HG02938 (cell line): ENCODE results near the gene IL24.
A peak's percentile ranks its signal among the peaks of the same experiment; 100 is the strongest.

Experiments used
- ATAC-seq: cut with Tn5 transposase; IDR thresholded peaks from one replicate; pipeline ENCODE4 v1.9.1; 2021; ENCODE audit warnings: mild to moderate bottlenecking, moderate library complexity; ENCODE audit not compliant: unreplicated experiment

IL24 gene

DNA sequence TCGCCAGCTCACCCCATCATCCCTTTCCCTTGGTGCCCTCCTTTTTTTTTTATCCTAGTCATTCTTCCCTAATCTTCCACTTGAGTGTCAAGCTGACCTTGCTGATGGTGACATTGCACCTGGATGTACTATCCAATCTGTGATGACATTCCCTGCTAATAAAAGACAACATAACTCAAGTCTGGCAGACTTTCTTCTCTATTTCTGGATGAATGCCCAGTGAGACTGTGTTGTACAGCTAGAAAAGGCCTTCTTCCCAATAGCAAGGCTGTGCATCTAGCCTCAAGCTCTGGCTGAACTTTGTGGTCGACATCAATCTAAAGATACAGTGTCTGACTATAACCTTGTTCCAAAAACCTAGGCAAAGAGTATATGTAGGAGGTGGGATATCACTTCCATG lies 6.4 kb downstream of the IL24 start:
- ATAC-seq, result no peak

DNA sequence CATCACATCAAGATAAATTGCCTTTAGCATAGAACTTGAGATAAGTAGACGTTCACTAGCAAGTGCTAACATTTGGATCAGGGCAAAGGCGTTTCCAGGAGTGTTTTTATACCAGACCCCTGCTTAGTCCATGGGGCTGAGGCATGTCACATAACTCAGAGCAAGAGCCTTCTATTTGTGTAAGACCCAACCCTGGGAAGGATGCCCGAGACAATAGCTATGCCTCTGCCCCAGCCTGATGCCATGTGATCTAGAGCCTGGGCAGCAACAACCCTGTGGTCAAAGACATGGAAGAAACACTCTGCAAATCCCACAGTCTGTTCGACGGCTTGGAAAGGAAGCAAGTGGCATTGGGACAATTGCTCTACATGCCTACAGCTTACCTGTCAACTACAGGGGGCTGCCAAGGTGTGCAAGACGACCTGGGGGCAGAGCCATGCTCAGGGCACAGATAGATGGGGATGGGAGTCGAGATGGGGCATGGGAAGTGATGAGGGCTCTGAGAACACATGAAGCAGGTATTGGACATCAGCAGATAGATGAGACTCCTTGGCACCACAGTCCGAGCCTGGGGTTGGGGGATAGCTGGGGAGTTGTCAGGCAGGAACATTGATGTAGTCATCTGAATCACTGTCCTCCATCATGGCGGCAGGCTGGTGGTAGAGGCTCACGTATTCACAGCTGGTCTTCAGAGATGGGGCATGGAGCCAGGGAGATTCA lies 7.3 kb downstream of the IL24 start:
- ATAC-seq, result no peak

DNA sequence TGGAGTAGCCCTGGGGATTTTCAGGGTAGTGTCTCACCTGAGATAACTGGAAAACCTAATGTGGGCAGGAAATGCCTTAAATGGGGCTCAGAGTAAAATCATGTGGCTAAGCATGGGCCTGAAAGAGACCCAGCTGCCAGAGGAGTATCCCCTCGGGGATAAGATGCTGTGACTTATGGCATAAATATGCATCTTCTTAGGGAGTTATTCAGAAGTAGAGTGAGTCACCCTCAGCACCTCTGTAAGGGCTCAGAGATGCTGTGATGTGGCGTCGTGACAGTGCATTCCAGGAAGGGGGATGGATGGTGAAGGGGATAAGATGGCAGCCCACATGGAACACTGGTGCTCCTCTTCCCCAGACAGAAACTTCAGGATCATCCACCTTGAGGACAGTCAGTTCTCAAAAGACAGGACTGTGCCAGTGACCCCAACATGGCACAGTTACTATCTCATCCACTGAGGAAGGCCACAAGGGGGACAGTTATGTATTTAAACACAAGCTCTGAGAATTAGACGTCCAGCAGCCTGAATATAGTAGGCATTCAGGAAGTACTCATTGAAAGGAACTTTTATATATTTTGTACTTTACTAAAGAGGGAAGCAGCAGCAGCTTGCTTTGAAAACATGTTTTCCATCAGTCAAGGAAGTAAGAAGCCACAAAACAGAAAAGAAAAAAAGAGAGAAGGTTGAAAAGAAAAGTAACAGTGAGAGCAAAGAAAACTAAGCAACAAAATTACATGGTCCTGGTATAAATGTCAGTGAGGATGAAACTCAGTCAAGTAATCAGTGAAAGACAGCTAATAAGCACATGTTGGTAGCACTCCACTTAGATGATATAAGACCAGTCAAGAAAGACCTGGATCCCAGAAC lies 8.3 kb downstream of the IL24 start:
- ATAC-seq, result no peak

DNA sequence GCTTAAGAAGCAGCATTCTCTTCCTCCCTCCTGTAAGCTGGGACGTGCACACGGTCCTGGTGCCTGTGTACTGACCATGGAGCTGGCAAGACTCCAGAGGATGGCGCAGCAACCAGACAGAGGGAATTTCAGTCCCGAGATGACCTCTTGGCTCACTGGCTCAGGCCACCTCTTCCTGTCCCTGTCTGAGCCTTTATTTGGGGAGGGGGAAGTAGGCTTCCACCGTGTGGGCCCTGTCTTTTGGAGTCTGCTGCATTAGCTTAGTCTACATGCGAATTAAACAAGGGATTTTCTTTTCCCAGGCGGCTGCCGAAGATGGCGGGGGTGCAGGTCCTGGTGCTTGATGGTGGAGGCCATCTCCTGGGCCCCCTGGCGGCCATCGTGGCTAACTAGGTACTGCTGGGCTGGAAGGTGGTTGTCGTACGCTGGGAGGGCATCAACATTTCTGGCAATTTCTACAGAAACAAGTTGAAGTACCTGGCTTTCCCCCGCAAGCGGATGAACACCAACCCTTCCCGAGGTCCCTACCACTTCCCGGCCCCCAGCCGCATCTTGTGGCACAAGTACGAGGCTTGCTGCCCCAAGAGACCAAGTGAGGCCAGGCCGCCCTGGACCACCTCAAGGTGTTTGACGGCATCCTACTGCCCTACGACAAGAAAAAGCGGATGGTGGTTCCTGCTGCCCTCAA lies 10.2 kb downstream of the IL24 start:
- ATAC-seq, result no peak

DNA sequence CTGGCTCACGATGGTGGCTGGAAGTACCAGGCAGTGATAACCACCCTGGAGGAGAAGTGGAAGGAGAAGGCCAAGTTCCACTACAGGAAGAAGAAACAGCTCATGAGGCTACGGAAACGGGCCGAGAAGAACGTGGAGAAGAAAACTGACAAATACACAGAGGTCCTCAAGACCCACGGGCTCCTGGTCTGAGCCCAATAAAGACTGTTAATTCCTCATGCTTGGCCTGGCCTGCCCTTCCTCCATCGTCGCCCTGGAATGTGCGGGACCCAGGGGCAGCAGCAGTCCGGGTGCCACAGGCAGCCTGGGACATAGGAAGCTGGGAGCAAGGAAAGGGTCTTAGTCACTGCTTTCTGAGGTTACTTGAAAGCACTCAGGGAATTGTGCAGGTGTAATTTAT lies 10.8 kb downstream of the IL24 start:
- ATAC-seq, result no peak

DNA sequence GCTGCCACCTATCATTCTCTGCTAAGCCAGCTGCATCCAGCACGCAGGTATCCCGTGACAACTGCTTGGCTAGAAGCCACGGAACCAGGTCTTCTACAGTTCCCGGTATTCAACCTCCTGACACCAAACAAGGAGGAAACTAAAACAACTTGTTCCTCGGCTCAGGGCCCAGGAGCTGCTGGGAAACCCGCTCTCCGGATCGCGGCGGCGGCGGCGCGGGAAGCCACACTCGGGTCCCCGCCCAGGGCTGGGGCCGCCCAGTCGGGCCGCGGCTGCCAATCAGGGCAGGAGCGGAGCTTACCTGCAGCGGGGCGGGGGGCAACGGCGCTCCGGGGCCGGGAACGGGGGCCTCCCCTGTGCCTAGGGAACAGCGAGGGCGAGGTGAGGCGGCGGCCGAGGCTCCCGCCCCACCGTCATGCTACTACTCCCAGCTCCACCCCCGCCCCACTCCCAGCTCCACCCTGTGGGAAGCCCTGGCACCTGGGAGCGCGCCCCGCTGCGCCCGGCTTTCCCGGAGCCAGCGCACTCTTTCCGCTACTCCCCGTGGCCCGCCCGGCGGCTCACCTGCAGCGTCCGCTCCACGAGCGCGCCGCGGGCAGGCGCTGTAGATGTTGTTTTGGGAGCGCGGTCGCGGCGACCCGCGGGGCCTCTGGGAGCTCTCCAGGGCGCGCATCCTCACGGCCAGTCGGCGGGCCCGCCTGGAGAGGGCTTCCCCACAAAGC lies 12.1 kb downstream of the IL24 start:
- ATAC-seq, result no peak

DNA sequence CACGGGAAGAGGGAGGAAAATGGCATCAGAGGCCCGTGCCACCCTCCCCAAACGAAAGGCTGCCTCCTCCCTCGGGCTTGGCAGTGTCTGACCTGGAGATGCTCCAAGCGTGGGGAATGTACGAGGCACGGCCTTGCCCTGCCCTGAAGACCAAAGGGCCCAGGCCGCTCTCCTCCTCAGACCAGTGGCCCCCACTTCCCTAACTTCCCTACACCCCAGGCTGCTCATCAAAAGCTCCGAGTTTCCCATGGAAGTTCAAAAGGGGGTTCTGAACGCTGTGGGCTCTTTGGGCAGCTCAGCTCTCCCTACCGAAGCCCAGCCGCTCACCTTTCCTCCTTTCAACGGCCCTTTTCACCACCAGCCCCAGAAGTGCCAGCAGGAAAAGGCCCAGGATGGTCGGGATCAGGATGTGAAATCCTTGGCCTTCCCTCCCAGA lies 12.7 kb downstream of the IL24 start:
- no peak for ATAC-seq

DNA sequence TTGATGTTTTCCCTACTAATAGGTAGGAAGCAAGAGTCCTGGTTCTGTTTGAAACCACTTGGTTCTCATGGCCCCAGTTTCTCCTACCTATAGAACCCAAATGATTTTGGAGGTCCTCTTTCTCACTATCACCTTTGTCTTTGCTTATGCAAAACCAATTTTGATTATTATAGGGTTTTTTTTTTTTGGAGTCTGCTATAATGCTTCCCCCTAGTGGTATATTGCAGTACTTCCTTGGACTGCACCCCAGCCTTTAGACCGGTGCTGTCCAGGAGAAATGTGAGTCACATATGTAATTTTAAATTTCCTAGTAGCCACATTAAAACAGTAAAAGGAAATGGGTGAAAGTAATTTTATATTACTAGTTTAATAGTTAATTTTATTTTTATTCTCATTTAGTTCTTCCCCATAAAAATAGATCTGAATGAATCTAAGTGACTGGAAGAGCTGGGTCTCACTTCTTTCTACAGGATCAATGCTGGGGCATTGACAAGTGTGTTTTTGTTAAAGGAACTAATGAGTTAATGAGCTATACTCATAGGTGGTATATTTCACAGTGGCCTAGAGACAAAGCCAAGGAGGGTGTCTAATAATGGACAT lies 13.9 kb downstream of the IL24 start:
- ATAC-seq, result no peak

DNA sequence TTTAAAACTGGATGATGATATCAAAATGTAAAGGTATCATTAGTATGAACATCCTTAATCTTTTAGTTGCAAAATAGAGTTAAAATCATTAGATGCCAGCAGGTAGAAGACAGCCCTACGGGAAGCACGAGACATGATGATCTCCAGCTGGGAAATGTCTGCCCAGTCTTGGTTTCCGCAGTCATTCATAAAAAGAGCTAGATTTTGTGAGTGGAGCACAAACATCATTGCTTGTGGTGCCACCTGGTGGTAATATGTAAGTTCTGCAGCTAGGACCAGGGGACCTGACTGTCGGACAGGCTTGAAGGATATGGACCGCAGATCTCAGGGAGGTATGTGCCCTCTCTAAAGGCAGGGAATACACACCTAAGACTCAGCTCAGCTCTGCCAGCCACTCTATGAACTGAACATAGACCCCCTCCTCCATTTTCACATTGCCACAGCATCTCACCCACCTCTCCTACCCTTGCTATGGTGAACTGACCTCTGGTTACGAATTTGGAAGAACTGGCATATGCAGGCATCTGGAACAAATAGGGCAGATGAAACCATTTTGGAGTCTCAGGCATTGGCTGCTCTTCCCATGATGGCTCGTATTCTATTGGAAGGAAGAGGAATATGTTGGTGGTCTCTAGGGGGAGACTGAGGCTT lies 15.3 kb downstream of the IL24 start:
- no peak for ATAC-seq

DNA sequence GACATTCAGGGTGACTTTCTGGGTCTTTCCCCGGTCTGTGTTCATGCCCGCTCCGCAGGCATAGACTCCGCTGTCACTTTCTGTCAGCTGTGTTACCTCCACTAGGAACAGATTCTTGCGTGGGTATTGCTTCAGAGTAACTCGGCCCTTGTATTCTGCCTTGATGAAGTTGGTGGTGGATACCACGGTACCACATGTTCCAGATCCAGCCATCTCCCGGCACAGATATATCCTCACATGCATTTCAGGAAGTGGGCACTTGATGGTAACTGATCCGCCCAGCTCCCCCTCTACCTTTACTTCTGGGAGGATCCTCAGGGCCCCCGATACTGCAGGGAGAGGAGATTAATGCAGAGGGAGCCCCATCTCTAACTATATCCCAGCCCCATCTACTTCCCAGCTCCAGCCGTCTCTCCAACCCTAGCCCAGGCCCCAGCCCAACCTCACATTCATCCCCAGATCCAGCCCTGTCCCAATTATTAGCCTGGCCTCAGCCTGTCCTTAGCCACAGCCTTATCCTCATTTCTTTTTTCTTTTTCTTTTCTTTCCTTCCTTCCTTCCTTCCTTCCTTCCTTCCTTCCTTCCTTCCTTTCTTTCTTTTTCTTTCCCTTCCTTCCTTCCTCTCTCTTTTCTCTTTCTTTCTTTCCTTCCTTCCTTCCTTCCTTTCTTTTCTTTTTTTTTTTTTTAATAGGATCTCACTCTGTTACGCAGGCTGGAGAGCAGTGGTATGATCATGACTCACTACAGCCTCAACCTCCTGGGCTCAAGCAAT lies 16.7 kb downstream of the IL24 start:
- ATAC-seq, result no peak

DNA sequence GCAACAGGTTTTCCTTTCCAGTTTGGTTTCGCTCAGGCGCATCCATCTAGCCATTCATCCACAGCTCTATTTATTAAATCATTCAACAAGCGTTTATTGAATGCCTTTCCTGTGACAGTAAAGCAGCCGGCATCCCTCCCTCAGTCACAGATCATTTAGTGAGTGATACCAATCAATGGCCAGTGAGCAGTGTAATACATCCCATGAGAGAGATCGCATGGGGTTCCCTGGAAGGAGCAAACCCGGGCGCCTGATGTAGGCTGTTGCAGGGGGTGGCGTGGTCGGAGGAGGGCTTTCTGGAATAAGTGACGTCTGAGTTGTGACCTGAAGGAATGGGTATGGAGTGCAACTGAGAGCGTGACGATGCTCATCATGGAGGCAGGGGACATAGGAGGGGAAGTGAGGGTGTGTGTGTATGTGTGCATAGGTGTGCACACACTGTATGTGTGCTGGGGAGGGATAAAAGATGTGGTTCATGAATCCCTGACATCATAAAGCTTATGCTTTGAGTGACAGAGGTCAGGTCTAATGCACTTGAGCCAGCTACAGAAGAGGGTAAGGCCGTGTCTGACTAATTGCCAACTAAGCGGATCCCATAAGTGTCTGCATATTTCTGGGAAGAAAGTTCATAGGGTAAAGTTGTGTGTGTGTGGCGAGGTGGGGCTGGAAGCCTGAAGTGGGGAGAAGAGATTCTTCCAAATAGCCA lies 17.9 kb downstream of the IL24 start:
- ATAC-seq, result no peak

DNA sequence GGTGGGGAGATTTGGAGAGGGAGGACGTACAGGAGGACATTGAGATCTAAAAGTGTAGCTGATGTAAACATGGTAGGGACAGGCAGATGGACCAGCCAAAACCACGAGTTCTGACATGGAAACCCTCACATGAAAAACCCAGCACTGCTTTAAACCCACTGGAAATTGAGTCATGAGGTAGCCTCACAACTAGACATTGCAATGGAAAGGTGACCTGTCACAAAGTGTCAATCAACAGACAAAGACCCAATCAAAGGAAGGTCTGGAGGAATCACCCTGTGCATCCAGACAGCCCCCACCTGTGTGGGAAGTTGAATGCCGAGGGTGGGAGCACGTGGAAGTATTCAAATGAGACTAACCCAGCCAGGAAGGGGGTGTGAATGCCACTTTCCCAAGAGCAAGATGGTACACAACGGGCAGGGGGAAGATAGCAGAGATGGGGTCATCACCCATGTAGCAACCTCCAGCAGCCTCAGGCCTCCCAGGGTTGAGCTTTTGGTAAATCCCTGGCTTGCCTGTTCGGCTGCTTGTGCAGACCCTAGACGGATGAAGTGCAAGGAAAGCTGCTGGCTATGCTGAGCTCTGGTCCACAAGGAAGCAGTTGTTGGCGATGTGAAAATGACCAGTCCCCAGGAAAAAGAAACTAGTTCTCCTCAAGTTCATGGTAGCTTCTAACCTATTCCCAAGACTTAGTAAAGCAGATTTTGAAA lies 18.9 kb downstream of the IL24 start:
- ATAC-seq, result no peak

DNA sequence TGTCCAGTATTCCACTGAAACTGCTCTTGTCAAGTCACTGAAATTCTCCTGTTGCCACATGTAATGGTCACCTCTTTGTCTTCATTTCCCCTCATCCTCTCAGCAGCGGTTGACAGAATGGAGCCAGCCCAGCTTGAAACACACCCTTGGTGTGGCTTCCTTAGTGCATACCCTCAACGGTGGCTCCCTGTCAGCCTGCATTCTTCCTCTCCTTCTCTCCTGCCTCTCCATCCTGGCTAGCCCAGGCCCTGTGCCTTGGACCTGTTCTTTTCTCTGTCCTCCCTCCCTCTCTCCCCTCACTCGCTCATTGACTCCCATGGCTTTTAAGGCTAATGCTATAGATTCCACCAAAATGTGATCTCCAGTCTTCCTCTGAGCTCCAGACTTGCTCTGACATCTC lies 20.8 kb downstream of the IL24 start:
- ATAC-seq, result no peak

DNA sequence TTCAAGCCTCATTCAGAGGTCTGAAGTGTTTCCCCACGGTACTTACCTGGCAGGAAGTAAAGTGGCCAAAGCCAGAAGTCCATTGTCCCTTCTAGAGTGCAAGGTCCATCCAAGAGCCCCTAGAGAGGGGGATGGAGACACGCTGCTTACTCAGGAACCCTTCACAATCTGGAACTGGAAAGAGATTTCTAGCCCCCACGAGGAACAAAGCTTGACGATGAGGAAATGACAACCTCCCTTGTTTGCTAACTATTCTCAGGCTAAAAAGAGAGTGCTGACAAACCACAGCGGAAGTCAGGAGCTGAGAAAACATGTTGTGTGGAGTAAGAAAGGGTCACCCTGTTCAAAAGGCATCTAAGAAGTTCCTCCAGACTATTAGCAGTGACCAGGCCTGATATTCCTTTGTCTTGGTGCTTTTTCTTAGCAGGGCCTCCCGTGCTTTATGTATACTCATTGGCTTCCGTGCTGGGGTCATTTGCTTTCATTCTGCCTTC lies 24.6 kb downstream of the IL24 start, which contains the start of gene FCMR:
Gene FCMR (minus strand): TSS at position 170 of the 494 bp plus-strand sequence. CDS start 87 bp downstream, at position 83.
- no peak for ATAC-seq

DNA sequence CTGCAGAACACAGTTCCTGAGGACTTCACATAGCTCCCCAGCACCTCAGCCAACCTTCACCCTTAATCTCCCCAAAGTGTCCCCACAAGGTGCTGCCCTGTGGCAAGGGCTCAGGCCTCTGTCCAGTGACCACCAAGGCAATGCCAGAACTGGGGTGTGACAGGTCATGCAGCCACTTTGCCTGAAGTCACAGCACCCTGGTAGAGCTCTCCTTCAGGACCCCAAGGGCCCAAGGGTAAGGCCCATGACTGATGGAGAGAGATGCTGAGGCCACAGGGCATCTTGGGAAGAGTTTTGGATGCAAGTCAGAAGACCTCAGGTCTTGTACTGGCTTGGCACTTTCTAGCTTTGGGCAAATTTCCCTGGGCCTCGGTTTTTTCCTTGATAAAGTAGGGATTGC lies 25.3 kb downstream of the IL24 start:
- ATAC-seq, result no peak

DNA sequence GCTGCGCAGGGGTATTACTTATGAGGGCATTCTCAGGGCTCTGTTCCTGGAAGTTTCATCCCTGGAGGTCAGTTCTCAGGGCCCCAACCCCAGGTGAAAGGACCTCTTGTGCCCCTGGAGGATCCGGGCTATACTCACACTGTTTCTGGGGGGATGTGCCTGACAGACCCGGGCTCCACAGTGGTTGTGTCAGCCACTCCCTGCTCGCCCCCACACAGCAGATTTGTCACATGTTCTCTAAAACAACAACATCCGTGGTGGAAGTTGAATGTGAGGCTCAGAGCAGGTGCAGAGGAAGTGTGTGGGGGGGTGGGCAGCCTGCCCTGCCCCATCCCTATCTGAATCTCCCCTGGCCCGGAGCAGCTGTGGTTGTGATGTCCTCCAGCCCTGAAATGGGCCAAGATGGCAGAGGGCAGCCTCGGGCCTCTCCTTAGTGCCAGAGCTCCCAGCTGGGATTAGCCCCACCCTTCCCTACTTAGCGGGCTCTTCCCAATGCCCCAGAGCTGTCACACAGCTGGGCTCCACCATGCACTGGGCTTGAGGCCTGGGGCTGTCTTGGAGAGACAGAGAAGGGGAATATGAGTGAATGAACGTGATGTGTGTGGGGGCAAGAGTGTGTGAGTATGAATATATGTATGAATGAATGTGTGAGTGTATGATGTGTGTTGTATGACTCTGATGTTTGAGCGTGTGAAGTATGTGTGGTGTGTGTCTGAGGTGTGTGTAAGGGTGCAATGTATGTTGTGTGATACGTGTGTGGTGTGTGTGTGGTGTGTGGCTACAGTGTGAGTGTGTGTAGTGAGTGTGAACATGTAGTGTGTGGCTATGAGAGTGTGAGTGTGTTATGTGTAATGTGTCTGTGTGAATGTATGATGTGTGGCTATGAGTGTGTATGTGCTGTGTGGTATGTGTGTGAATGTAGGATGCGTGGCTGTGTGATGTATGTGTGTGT lies 26.0 kb downstream of the IL24 start:
- peak; percentile 38 for ATAC-seq
